Stimulated activated naive CD8-positive, alpha-beta T cell treated with anti-CD3 and anti-CD28 coated beads, Interleukin-15, amount 100 ng/mL, for 72 hours (primary cell): ENCODE data around the gene TNFRSF8.
A peak's percentile ranks its signal among the peaks of the same experiment; 100 is the strongest.

ENCODE experiments used
- ATAC-seq: fragments of 150-1000 bp; cut with Tn5 transposase; 2 replicates; pipeline ENCODE4 v1.10.0; 2021; ENCODE audit warnings: mild to moderate bottlenecking, moderate library complexity
- DNase-seq, 2 donors: peaks; one replicate each; pipeline ENCODE4 v3.0.0; 2021 to 2022
- H3K27ac Mint-ChIP-seq, 2 donors: one replicate each; pipeline ENCODE4 v1.8.0; 2022; ENCODE audit warnings: mild to moderate bottlenecking in 2 of 2, mixed read lengths in 2 of 2, moderate library complexity in 2 of 2
- H3K27me3 Mint-ChIP-seq: one replicate; pipeline ENCODE4 v1.8.0; 2022; ENCODE audit warnings: mixed read lengths
- H3K4me1 Mint-ChIP-seq: one replicate; pipeline ENCODE4 v1.8.0; 2022; ENCODE audit warnings: mild to moderate bottlenecking, mixed read lengths
- H3K4me3 Mint-ChIP-seq, 2 donors: one replicate each; pipeline ENCODE4 v1.8.0; 2022; ENCODE audit warnings: mild to moderate bottlenecking in 2 of 2, mixed read lengths in 2 of 2, moderate library complexity in 1 of 2
- H3K9me3 Mint-ChIP-seq, 2 donors: one replicate each; pipeline ENCODE4 v1.8.0; 2022; ENCODE audit warnings: mixed read lengths in 2 of 2

TNFRSF8 gene

DNA sequence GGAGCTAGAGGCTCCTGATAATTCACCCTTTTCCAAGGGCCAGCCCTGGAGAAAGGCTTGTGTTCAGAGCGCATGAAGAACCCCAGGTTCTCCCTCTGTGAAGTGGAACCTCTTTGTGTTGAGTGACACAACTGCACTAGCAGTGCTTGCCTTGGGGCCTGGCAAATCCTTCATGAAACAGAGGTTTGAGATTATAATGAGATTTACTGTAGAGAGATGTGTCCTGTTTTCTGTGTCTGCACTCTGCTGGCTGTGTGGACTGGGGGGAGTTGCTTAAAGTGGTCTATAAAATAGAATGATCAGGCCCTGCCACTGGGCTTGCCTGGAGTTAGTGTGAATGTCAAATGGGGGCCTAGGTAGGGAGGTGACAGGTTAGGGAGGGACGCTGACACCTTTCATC is 92.2 kb downstream of the TNFRSF8 start:
- Mint-ChIP-seq H3K27ac (peak overlapping the region in 1 of 2 donors; percentile 1), H3K27me3 (no peaks in the 10 kb centered on the region), H3K4me3 (peak overlapping the region in 1 of 2 donors; percentile 16), H3K4me1 (peaks cover 91% of the 10 kb centered on the region), H3K9me3 (peaks cover 4 to 11% of the 10 kb centered on the region in 2 donors)
- ATAC-seq (no peak), DNase-seq (no peak)

DNA sequence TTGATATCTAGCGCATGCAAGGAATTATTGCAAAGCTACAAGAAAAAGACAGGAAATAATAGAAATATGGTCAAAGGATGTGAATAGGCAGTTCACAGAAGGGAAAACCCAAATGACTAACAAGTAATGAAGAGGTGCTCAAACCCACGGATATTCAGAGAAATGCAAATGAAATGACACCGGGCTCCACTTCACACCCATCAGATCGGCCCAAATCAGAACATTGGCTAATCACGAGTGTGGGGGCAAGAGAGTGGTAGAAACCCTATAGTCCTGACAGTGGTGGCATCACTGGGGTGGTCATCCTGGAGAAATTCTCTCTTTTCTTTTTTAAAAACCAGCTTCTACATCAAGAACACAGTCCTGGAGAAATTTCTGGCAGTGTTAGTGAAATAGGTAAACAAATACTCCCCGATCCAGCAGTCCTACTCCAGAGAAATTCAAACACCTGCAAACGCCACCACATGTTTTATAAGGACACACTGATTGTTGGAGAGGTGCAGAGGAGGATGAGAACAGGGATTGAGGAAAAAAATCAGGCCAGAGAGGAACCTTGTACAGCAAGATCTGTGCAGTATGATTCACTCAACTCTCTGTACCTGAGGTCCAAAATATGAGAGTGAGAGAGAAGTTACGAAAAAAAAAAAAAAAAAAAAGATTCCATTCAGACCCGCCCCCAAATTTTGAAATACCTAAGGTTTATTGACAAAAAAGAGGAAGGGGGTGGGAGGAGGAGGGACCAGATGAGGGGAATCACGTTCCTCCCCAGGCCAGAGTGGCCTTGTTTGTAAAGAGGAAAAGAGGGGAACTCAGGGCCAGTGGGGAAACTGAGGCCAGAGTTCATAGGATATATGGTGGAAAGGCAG is 94.5 kb downstream of the TNFRSF8 start:
- Mint-ChIP-seq H3K4me1 (peaks cover 91% of the 10 kb centered on the region), H3K9me3 (peaks cover 0 to 4% of the 10 kb centered on the region in 2 donors), H3K4me3 (peak overlapping the region; percentile 82 to 84), H3K27me3 (no peaks in the 10 kb centered on the region), H3K27ac (peak overlapping the region; percentile 98 to 99)
- DNase-seq = peak; percentile 53 to 64
- ATAC-seq = peak; percentile 75

DNA sequence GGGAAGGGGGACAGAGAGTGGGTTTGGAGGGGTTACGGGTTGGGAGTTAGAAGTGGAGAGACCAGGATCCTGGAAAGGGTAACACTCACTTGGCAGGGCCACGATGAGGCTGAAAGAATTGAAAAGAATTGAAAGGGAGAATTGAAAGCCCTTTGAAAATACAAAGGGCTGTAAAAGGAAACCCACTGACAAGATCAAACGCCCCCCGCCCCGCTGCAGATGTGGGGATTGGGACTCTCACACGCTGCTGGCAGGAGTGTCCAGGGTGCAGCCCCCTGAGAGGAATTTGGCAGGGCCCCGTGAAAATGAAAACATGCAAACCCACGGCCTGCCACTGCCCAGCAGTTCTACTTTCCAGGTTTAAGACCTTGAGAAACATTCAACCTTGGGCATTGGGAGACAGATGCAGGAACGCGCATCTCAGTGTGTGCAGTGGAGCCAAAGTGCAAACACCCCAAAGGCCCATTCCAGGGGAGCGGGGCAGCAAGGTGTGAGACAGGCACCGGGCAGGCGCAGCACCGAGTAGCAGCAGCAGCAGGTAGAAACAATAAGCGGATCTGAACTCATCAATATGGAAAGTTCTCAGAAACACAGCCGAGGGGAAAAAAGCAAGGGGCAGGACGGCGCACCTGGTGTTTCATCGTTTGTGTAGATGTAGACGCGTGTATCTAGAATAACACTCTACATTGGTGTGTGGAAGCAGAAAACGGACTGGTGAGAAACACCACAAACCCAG is 95.4 kb downstream of the TNFRSF8 start:
- peak overlapping the region; percentile 82 to 84 for H3K4me3 Mint-ChIP-seq
- no peaks in the 10 kb centered on the region for H3K27me3 Mint-ChIP-seq
- H3K4me1 Mint-ChIP-seq = peaks cover 91% of the 10 kb centered on the region
- H3K9me3 Mint-ChIP-seq = peaks cover 0 to 4% of the 10 kb centered on the region in 2 donors
- DNase-seq (no peak), ATAC-seq (no peak)
- peak overlapping the region; percentile 98 to 99 for H3K27ac Mint-ChIP-seq

DNA sequence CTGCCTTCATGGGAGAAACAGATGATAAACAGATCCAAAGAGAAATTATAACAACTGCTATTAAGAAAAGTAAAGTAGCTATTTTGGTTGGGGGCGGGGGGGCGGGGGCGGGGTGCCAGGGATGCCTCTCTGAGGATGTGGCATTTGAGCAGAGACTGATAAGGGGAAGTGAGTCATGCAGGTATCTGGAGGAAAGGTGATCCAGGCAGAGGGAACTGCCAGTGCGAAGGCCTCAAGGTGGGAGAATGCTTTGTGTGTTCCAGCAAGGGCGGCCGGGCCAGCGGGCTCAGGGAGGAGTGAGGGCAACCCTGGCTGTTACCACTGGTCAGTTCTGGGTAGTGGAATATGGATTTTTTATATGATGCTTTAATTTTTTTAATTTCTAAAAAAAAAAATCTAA is 96.7 kb downstream of the TNFRSF8 start:
- no peak for DNase-seq
- Mint-ChIP-seq H3K9me3 (peaks cover 0 to 4% of the 10 kb centered on the region in 2 donors), H3K4me3 (peak overlapping the region; percentile 6 to 50), H3K4me1 (peaks cover 98% of the 10 kb centered on the region), H3K27ac (peak overlapping the region in 1 of 2 donors; percentile 85), H3K27me3 (no peaks in the 10 kb centered on the region)
- no peak for ATAC-seq

DNA sequence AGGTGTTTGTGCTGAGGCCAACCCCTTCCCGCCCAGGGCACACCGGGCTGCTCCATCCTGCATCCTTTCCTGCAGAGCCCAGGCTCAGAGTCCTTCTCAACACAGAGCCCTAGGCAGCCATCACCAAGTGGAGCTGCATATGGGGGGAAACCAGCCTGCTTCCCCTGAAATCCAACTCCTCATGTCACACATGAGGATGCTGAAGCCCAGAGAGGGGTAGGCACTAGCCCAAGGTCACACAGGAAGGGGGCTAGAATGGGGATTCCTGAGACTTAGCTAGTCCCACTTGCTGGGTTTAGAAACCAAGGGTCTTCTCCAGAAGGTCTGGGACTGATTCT is 98.2 kb downstream of the TNFRSF8 start:
- Mint-ChIP-seq H3K4me1 (peaks cover 98% of the 10 kb centered on the region), H3K4me3 (peak overlapping the region; percentile 71 to 75), H3K9me3 (peaks cover 0 to 4% of the 10 kb centered on the region in 2 donors), H3K27me3 (no peaks in the 10 kb centered on the region), H3K27ac (peak overlapping the region; percentile 87 to 95)
- ATAC-seq = peak; percentile 5
- DNase-seq = peak in 1 of 2 donors; percentile 28

DNA sequence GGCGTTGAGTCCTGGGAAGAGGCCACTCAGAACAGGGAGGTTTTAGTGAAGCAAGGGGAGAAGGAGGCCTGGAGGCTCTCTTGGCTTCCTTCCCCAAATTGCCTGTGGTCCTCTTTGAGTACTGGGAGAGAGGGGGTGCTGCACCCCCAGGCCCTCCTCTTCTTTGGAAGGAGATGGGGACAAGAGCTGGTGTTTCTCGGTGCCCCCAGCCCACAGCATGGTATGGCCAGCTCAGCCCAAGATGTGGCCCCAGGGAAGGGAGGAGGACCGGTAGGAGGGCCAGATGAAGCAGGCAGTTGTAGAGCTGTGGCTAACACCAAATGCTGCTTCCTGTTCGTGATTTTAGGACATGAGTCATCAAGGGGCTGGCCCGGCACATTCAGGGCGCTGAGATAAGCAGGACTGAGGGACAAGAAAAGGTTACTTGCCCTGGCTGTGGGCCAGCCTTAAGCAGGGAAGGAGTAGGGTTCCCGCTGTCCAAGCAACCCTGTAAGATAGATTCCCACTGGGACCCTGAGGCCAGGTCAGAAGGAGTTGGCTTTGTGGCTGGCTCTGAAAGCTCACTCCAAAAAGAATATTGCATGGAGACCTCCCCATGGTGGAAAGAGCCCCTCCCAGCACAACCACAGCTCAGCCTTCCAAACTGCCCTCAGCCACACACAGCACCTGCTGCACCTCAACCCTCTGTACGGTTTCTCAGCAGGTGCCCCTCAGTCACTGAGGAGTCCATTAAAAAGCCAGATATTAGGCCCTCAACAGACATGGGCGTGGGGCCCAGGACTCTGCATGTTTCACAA is 98.8 kb downstream of the TNFRSF8 start:
- Mint-ChIP-seq H3K27ac (peak overlapping the region; percentile 87 to 95), H3K4me1 (peaks cover 98% of the 10 kb centered on the region), H3K27me3 (no peaks in the 10 kb centered on the region), H3K4me3 (peak overlapping the region; percentile 71 to 75), H3K9me3 (peaks cover 0 to 4% of the 10 kb centered on the region in 2 donors)
- DNase-seq = peak; percentile 82 to 89
- ATAC-seq = peak; percentile 91

DNA sequence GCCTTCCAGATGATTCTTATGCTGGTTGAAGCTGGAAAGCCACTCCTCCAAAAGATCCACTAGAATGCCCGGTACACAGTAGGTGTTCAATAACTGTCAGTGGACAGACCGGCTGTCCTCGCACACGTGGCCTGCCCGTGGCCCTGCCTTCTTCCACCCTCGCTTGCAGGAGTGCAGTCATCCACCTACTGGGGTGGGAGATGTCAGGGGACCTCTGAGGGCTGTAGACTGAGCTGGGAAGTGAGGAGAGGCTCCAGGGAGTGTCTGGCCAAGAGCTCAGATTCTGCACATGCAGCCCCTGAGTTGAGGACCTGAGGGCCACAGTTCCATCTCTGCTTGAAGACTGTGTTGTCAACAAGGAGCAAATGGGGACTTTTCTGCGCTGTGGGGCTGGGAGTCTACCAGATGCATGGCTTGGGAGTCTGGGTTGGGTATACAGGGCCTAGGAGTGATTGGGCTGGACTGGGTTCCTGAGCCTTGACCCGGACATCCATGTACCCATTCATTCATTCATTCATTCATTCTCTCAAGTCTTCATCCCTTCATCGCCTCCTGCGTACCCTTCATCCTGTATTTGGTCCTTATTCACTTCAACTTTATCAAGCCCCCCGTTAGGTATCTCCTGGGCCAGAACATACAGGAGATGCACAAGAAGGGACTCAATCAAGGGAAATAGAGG is 99.5 kb downstream of the TNFRSF8 start:
- H3K4me3 Mint-ChIP-seq = peak overlapping the region; percentile 71 to 75
- DNase-seq (no peak), ATAC-seq (no peak)
- peaks cover 0 to 4% of the 10 kb centered on the region in 2 donors for H3K9me3 Mint-ChIP-seq
- H3K27me3 Mint-ChIP-seq = no peaks in the 10 kb centered on the region
- H3K27ac Mint-ChIP-seq = peak overlapping the region; percentile 28 to 87
- H3K4me1 Mint-ChIP-seq = peaks cover 91% of the 10 kb centered on the region

DNA sequence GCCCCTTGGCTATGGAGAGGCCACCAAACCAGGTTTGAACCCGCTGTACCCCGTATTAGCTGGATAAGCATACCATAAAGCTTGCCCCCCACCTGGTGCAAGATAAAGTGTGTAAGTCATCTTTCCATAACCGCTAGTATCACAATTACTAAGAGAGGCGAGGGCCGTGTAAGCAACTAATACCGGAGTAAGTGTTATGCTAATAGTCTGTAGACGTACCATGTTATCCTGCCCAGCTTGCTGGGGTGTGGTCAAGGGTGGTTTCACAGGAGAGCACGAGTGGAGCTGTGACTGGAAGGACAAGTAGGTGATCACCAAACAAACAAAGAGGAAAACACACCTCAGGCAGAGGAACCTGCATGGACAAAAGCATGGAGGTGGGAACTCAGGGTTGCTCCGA is 100.1 kb downstream of the TNFRSF8 start:
- H3K9me3 Mint-ChIP-seq = peaks cover 0 to 4% of the 10 kb centered on the region in 2 donors
- peak in 1 of 2 donors; percentile 42 for DNase-seq
- peaks cover 87% of the 10 kb centered on the region for H3K4me1 Mint-ChIP-seq
- peak; percentile 26 for ATAC-seq
- H3K27me3 Mint-ChIP-seq = no peaks in the 10 kb centered on the region
- peak overlapping the region; percentile 46 to 71 for H3K4me3 Mint-ChIP-seq
- H3K27ac Mint-ChIP-seq = peak overlapping the region in 1 of 2 donors; percentile 47

DNA sequence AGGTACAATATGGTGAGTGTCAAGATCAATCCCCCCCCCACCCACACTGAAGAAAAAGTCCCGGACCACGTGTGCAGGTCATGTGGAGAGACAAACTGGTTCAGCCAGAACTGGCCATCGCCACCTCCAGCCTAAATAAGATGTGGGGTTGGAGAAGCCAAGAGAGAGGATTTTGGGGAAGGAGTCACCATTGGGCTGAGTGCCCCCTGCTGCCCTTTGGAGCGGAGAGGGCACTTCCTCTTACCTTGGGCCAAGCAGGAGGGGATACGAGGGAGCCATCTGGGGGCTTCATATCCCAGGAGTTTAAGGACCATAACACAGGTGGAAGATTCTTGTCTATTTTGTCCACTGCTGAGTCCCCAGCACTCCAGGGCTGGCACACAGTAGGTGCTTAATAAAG is 101.1 kb downstream of the TNFRSF8 start:
- Mint-ChIP-seq H3K9me3 (peaks cover 0 to 4% of the 10 kb centered on the region in 2 donors), H3K27ac (no peak overlapping the region), H3K4me3 (no peak overlapping the region), H3K4me1 (peaks cover 88% of the 10 kb centered on the region), H3K27me3 (no peaks in the 10 kb centered on the region)
- ATAC-seq (no peak), DNase-seq (no peak)

DNA sequence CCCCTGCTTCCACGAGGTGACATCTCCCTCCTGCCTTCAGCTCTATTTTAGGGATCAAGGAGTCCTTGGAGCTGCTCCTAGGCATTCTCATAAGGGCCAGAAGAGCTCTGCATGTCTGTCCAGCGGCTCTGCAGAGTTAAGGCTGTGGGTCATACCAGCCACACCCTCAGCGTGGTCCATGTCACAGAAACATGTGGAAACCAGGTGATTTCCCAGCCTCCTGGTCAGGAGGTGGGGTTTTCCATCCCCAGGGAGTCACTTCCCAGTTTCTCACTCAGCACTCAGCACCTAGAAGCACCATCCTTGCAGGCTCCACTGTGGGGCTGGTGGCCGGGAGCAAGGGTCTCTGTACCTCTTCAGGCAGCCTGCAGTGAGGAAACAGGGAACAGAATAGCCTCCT is 102.2 kb downstream of the TNFRSF8 start:
- DNase-seq (no peak), ATAC-seq (no peak)
- Mint-ChIP-seq H3K4me3 (no peak overlapping the region), H3K27me3 (no peaks in the 10 kb centered on the region), H3K27ac (no peak overlapping the region), H3K4me1 (peaks cover 88% of the 10 kb centered on the region), H3K9me3 (no peaks in the 10 kb centered on the region)

DNA sequence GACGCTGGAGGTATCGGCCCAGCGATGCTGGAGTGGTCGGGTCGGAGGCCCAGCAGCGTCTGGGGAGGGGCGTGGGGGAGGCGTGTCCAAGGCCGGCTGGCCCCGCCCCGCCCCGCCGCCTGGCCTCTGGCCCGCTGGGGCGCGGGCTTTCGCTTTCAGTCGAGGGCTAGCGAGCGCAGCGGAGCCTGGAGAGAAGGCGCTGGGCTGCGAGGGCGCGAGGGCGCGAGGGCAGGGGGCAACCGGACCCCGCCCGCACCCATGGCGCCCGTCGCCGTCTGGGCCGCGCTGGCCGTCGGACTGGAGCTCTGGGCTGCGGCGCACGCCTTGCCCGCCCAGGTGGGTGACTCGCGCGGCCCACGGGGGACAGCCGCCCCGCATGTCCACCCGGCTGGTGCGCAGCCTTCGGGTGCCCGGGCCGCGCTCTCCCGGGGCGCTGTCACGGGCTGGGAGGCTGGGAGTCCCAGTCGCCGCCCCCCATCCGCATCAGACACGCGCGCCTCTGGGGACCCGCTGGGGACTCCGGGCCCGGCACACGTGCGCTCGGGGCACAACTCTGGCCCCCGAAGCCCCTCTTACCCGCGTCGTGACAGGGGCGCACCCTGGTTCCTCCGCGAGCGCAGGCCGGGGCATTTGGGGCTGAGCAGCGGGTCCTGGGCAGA is 103.9 kb downstream of the TNFRSF8 start, which contains the start of gene TNFRSF1B:
Gene TNFRSF1B (plus strand): TSS at position 158 of the 659 bp plus-strand sequence. CDS start 101 bp downstream, at position 259.
- ATAC-seq = peak; percentile 65
- H3K4me1 Mint-ChIP-seq = peaks cover 86% of the 10 kb centered on the region
- DNase-seq = peak; percentile 72 to 75
- peak within 1 kb of the TSS; percentile 100 for H3K4me3 Mint-ChIP-seq
- H3K27me3 Mint-ChIP-seq = no peaks in the 10 kb centered on the region
- H3K9me3 Mint-ChIP-seq = peaks cover 6 to 7% of the 10 kb centered on the region in 2 donors
- H3K27ac Mint-ChIP-seq = peak within 1 kb of the TSS; percentile 98 to 99

DNA sequence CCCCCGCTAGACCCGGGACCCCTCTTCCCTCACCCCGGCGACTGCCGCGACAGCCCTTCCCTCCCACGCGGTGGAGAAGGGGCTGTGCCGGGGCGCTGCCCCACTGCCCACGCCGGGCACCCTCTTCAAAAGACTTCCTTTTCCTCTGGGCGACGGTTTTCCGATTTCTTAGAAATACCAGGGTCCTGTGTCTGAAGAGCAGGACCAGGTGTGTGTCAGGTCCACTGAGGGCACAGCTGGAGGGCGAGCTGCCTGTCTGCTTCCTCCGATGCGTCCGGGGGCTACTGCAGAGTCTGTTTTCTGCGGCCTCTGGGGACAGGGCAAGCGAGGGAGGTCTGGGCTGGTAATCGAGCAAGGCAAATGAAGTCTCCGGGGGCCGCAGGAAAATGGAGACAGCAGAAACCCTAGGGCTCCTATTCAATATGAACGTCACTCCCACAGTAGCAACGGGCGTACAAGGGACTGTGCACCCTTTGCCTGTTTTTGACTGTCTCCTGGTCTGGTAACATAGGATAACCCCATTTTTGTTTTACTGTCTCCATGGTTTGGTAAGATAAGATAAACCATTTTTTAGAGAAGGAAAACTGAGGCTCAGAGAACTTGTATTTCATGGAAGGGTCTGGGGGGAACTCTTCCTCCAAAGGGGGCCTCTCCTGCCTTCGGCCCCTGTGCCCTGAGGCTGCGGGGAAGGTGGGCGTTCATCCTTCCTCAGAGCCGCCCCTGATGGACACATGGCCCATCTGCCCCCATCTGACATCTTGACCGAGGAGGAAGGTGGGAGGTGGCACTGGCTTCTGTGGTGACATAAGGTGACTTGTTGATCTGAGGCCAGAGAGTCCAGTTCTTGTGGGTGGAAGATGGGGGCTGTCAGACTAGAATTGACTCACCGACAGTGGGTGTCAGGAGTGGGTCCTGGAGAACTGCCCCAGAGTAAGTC is 104.7 kb downstream of the TNFRSF8 start:
- Mint-ChIP-seq H3K4me1 (peaks cover 86% of the 10 kb centered on the region), H3K27ac (peak overlapping the region; percentile 98 to 99), H3K9me3 (peaks cover 6 to 7% of the 10 kb centered on the region in 2 donors), H3K4me3 (peak overlapping the region; percentile 100), H3K27me3 (no peaks in the 10 kb centered on the region)
- no peak for DNase-seq
- ATAC-seq = peak; percentile 23

DNA sequence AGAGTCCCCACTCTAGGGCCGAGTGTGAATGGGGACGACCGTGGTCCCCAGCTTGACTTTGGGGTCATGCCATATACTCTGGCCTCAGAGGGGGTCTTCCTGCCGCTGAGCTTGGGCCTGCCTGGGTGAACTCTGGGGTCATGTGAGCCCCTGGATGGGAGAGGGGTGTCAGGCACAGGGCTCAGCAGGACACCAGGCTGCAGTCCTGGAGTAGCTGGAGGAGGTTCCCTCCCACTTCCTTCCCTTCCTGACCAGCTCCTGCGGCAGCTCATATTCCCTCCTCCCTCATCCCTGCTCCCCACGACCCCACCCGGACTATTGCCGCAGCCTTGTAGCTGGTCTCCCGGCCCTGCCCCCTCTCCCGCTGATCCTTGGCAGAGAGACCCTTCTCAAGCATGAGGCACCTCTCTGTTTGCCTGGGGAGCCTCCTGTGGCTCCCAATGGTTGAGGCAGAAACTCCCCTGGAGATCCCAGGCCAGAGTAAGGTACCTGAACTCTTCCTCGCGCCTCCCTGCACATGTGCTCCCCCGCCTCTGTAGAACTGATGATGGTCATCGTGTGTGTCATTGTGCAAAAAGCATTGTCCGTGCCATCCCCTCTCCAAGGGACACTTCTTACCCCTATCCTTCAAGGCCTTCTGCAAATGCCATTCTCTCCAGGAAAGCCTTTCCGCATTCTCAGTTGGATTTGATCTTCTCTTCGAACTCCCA is 105.5 kb downstream of the TNFRSF8 start:
- Mint-ChIP-seq H3K4me1 (peaks cover 86% of the 10 kb centered on the region), H3K27me3 (no peaks in the 10 kb centered on the region), H3K27ac (peak overlapping the region; percentile 44 to 99), H3K9me3 (peaks cover 6 to 7% of the 10 kb centered on the region in 2 donors), H3K4me3 (peak overlapping the region; percentile 100)
- no peak for ATAC-seq
- DNase-seq = no peak
